ENCODE measurements around the gene FBF1.

DNA sequence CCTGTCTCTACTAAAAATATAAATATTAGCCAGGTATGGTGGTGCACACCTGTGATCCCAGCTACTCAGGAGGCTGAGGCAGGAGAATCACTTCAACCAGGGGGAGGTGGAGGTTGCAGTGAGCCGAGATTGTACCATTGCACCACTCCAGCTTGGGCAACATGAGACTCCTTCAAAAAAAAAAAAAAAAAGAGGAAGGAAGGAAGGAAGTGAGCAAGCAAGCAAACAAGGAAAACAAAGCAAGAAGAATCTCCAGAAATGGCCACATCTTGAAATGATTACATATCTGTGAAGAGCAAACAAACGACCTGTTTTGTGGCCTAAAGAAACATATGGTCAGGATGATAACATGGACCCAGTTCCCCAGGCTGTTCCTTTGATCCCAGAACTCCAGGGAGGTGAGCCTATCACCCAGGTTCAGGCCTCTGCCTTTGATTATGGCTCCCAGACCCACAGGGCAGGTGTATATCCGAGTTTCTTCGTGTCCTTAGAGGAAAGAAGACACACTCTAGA lies 29.2 kb upstream of the FBF1 start:
- TF ChIP-seq POLR2AphosphoS5 (IDR thresholded peaks at IDR 0.05; ENCODE audit: low read depth, low read length) (no peak), POLR2A (IDR thresholded peaks at IDR 0.05; ENCODE audit: low read depth, low read length) (no peak)
